Colonic mucosa (tissue), 4 donors: ENCODE measurements around the gene NCKAP5. TPM values are rescaled to one million over a fixed set of nuclear protein-coding genes. Genes with fewer than 3 reads are reported as not detected.
A peak's percentile ranks its signal among the peaks of the same experiment; 100 is the strongest.

Source experiments
- DNase-seq: peaks from one replicate; pipeline ENCODE4 v3.0.0-alpha.2; 2020
- H3K27ac ChIP-seq: fragments of 200-600 bp; one replicate; pipeline ENCODE4 v1.8.0; 2021
- H3K27me3 ChIP-seq: fragments of 200-600 bp; one replicate; pipeline ENCODE4 v1.8.0; 2021
- H3K36me3 ChIP-seq: fragments of 200-600 bp; one replicate; pipeline ENCODE4 v1.8.0; 2021
- H3K4me1 ChIP-seq: fragments of 200-600 bp; one replicate; pipeline ENCODE4 v1.8.0; 2021; ENCODE audit warnings: mild to moderate bottlenecking
- H3K4me3 ChIP-seq: fragments of 200-600 bp; one replicate; pipeline ENCODE4 v1.8.0; 2021
- H3K9ac ChIP-seq, 2 donors: one replicate each; pipeline ENCODE4 v1.7.0; 2013; ENCODE audit warnings: control low read depth in 2 of 2, low read depth in 2 of 2, low read length in 2 of 2
- H3K9me3 ChIP-seq: fragments of 200-600 bp; one replicate; pipeline ENCODE4 v1.8.0; 2021
- intact Hi-C: fragments of 100-400 bp; cut with DNase I; formaldehyde crosslinking; loops from one replicate; pipeline ENCODE4 v1.14.1; 2022
- total RNA-seq, 2 donors: library from RNA; stranded (reverse); fragmentation: NEBNext Ultra II Directional in 1 of 2; extraction: Animal tissue kit (Norgen Biotek cat#: 25700) in 1 of 2; gene quantifications; one replicate each; pipeline ENCODE4 v1.2.1, GENCODE V29; 2021
- TF ChIP-seq, protein P1 (sequence below): fragments of 200-600 bp; IDR thresholded peaks from one replicate; pipeline ENCODE4 v1.8.0; 2022; ENCODE audit warnings: antibody characterized with exemption, mild to moderate bottlenecking
- donor health status: healthy.
- donor health status: DM: no; HTN: no; CAD: no.
- donor health status: DM: no; HTN: no; CAD: no.

Gene NCKAP5
- total RNA-seq, 2 donors from 2014 or later: 2.9 to 3.7 TPM

DNA sequence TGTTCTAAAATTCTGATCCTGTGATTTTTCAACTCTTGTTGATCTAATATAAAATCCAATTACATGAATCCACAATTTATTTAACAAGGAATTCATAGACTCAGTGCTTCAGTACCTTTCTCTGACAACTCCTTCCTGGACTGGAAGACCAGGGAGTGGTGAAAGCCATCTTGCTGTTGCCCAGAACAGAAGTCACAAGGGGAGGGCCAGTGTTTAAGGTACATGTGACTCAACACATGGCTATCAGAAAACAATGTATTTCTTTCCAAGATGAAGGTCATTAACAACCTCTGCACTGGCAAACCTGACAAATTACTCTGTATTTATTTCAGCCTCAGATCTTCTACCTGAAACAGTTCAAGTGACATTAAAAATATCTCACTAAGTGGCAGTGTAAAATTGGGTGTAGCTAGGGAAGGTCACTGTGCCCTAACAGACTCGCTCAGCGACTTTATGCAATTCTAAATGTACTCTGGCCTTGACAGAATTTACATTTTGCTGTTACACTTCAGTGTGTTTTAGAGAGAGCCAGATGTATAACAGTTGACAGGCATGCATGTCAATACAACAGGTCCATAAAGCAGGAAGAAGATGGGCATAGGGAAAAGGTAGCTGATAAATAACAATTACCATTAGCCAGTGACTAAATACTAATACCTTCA is 75.4 kb downstream of the NCKAP5 start:
- no peaks in the 10 kb centered on the region for H3K9me3 ChIP-seq
- no peaks in the 10 kb centered on the region for H3K27me3 ChIP-seq
- no peaks in the 10 kb centered on the region for H3K4me1 ChIP-seq
- no peak overlapping the region for H3K27ac ChIP-seq
- intact Hi-C loops: no loop called here
- no peaks in the 10 kb centered on the region for H3K36me3 ChIP-seq
- DNase-seq: no peak
- TF ChIP-seq, protein P1, sequence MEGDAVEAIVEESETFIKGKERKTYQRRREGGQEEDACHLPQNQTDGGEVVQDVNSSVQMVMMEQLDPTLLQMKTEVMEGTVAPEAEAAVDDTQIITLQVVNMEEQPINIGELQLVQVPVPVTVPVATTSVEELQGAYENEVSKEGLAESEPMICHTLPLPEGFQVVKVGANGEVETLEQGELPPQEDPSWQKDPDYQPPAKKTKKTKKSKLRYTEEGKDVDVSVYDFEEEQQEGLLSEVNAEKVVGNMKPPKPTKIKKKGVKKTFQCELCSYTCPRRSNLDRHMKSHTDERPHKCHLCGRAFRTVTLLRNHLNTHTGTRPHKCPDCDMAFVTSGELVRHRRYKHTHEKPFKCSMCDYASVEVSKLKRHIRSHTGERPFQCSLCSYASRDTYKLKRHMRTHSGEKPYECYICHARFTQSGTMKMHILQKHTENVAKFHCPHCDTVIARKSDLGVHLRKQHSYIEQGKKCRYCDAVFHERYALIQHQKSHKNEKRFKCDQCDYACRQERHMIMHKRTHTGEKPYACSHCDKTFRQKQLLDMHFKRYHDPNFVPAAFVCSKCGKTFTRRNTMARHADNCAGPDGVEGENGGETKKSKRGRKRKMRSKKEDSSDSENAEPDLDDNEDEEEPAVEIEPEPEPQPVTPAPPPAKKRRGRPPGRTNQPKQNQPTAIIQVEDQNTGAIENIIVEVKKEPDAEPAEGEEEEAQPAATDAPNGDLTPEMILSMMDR: no peak
- H3K9ac ChIP-seq: no peak overlapping the region
- no peak overlapping the region for H3K4me3 ChIP-seq

DNA sequence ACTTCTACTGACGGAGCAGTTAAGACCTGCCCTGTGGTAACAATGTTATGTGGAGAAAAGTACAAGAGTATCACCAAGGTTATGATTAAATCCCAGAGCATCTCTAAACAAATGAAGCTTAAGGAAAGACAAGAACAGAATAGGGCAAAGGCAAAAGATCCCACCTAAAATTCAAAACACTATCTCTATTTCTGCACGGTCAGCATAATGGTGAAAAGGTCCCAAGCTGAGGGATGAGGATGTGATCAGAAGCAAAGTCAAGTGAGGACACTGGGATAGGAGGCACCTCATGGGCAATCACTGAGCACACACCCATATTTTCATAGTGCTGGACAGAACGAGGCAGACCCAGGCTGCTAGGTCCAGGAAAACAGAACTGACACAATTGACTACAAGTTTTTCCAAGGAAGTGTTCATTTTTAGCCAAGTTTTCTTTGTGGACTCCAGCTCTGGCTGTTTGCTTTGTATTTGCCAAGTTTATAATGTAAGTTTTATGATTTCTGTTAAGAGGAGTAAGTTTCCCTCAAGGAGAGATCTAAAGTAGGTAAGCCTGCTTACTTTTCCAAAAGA is 77.8 kb downstream of the NCKAP5 start:
- Histone ChIP-seq H3K27me3 (no peaks in the 10 kb centered on the region), H3K27ac (no peak overlapping the region), H3K4me1 (no peaks in the 10 kb centered on the region), H3K9me3 (no peaks in the 10 kb centered on the region), H3K36me3 (no peaks in the 10 kb centered on the region), H3K9ac (no peak overlapping the region), H3K4me3 (no peak overlapping the region)
- DNase-seq: no peak
- TF ChIP-seq, protein P1: no peak
- intact Hi-C loops: no loop called here

DNA sequence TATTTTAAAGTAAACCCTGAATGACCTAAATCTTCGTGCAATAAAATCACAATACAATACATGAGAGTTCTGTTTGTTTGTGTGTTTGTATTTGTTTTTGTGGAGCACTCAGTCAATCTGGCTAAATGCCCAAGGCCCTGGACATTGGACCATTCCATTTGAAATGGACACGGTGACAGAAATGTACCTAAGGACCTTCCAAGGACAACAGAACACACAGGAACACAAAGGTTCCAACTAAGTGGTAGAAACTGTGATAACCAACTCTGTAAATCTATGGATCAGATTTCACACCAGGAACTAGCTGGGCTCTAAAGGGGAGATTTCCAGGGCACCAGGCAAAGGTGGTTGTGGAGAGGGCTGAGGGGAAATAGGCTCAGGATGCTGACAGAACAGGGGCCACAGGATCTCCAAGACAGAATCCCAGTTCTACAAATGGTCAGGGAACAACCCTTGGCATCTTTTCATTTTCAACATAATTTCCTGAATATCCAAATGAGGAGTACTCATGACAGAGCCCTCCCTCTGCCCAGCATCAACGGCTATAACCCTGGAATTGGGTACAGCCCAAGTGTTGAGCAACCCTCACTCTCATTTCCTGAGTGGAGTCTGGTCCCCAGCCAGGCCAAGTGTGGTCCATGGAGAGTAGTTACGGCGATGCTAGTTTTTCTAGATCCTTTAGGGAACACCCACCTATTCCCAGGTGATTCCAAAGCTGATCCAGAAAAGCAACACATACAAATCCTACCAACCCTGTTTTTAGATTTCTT is 78.4 kb downstream of the NCKAP5 start:
- intact Hi-C loops: no loop called here
- no peak overlapping the region for H3K4me3 ChIP-seq
- H3K9me3 ChIP-seq: no peaks in the 10 kb centered on the region
- no peak overlapping the region for H3K27ac ChIP-seq
- H3K9ac ChIP-seq: no peak overlapping the region
- peak; percentile 46 for DNase-seq
- no peaks in the 10 kb centered on the region for H3K4me1 ChIP-seq
- no peaks in the 10 kb centered on the region for H3K36me3 ChIP-seq
- TF ChIP-seq, protein P1: no peak
- H3K27me3 ChIP-seq: no peaks in the 10 kb centered on the region

DNA sequence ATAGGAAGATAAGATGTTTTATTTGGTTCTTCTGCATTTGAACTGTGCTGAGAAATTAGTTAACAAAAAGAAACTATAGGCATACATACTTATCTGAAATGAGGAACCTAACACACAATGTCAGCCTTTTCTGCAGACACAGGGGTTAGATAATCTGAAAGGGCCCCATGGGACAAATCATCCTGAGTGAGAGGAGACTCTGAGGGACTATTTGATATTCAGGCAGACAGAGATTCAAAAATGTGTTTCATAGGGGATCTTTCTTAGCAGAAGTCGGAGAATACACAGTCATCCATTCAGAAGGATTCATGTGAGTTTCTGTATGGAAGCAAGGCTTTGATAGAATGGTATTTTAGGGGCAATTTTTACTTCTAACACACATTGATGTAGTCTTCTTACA is 79.1 kb downstream of the NCKAP5 start:
- intact Hi-C loops: no loop called here

DNA sequence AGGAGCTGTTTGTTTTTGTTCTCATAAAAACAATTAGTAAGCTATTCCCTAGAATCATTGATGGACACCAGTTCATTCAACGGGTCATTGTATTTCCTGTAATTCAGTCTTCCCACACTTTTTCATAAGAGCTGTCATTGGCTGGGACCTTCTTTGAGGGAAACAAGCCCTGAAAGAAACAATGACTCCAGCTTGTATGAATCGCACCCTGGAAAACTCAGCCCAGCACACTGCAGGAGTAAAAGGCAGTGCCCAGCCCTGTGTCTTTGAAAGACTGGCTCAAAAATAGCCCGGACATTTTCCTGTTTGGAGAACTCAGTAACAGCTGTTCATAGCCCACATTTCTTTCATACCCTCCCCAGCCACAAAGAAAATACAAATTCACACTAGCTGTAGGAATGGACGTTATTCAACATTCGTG is 81.5 kb downstream of the NCKAP5 start:
- no peaks in the 10 kb centered on the region for H3K36me3 ChIP-seq
- TF ChIP-seq, protein P1: no peak
- H3K27ac ChIP-seq: no peak overlapping the region

More for the DNA sequence above, 79.1 kb downstream of the NCKAP5 start:
- H3K4me1 ChIP-seq: no peaks in the 10 kb centered on the region
- no peak overlapping the region for H3K9ac ChIP-seq
- no peak overlapping the region for H3K27ac ChIP-seq
- no peaks in the 10 kb centered on the region for H3K9me3 ChIP-seq
- DNase-seq: no peak
- no peaks in the 10 kb centered on the region for H3K36me3 ChIP-seq
- TF ChIP-seq, protein P1: no peak
- H3K27me3 ChIP-seq: no peaks in the 10 kb centered on the region
- no peak overlapping the region for H3K4me3 ChIP-seq

More for the DNA sequence above, 81.5 kb downstream of the NCKAP5 start:
- intact Hi-C loops: no loop called here
- Histone ChIP-seq H3K9me3 (no peaks in the 10 kb centered on the region), H3K4me3 (no peak overlapping the region), H3K9ac (no peak overlapping the region), H3K4me1 (no peaks in the 10 kb centered on the region), H3K27me3 (no peaks in the 10 kb centered on the region)
- no peak for DNase-seq
